Esophagus muscularis mucosa (tissue), 4 donors: ENCODE data around the gene GRIP1. TPM values are rescaled to one million over a fixed set of nuclear protein-coding genes. Genes with fewer than 3 reads are reported as not detected.

Source experiments
- DNase-seq: peaks from one replicate; pipeline ENCODE4 v3.0.0-alpha.2; 2017; ENCODE audit errors: extremely low spot score
- H3K27ac ChIP-seq, 4 donors: fragments of 200-600 bp; sonication (generic); replicated peaks in 1 of 4; 1 replicate in 3 of 4; 2 replicates in 1 of 4; pipeline ENCODE4 v1.5.1; 2016 to 2019; ENCODE audit warnings: mild to moderate bottlenecking in 1 of 4
- H3K27me3 ChIP-seq, 4 donors: fragments of 200-600 bp; sonication (generic); one replicate each; pipeline versions ENCODE4 v1.5.1 to v1.6.0; 2016 to 2019
- H3K36me3 ChIP-seq, 4 donors: fragments of 200-600 bp; sonication (generic); one replicate each; pipeline ENCODE4 v1.5.1; 2016 to 2019
- H3K4me1 ChIP-seq, 4 donors: fragments of 200-600 bp; sonication (generic); one replicate each; pipeline ENCODE4 v1.5.1; 2016 to 2019
- H3K4me3 ChIP-seq, 4 donors: fragments of 200-600 bp; sonication (generic); 1 replicate in 2 of 4; 2 replicates in 2 of 4; pipeline ENCODE4 v1.5.1; 2016 to 2019; ENCODE audit warnings: mild to moderate bottlenecking in 4 of 4, moderate library complexity in 1 of 4
- H3K9me3 ChIP-seq, 4 donors: fragments of 200-600 bp; sonication (generic); 1 replicate in 3 of 4; 2 replicates in 1 of 4; pipeline ENCODE4 v1.5.1; 2016 to 2019
- EP300 ChIP-seq: sonication (generic); formaldehyde crosslinking; IDR thresholded peaks from one replicate; pipeline ENCODE4 v1.6.1; 2017; ENCODE audit warnings: antibody characterized with exemption
- POLR2A ChIP-seq: fragments of 450-650 bp; IDR thresholded peaks from one replicate; pipeline ENCODE4 v1.6.1; 2017; ENCODE audit warnings: antibody characterized with exemption, moderate library complexity, mild to moderate bottlenecking, low read depth
- POLR2AphosphoS5 ChIP-seq, 2 donors: sonication (generic); formaldehyde crosslinking; IDR thresholded peaks; one replicate each; pipeline ENCODE4 v1.6.1; 2017; ENCODE audit warnings: antibody characterized with exemption in 2 of 2
- WGBS: methylation state at CpG from one replicate; pipeline ENCODE4 v1.1.5; 2018; 5-methylcytosine and 5-hydroxymethylcytosine counted together
- intact Hi-C: fragments of 100-400 bp; cut with DNase I; formaldehyde crosslinking; loops from one replicate; pipeline ENCODE4 v1.15.1; 2023
- total RNA-seq, 4 donors: library from RNA; depleted of rRNA; stranded (reverse); fragments of >200 nt; gene quantifications; one replicate each; pipeline versions ENCODE4 v1.1.0 to v1.2.1, GENCODE V29; 2016
- TF ChIP-seq, protein P1 (sequence below), 3 experiments: fragments of 200-600 bp in 2 of 3; fragments of 450-650 bp in 1 of 3; sonication (generic) in 2 of 3; IDR thresholded peaks; one replicate each; pipeline ENCODE4 v1.5.1; 2017 to 2019; ENCODE audit warnings: antibody characterized with exemption in 3 of 3, mild to moderate bottlenecking in 2 of 3, moderate library complexity in 1 of 3

The GRIP1 gene
- total RNA-seq, 4 donors from 2014 or later, result 12.5 to 15.2 (median 13.6) TPM

- Histone ChIP-seq H3K9me3 (no peaks in the 10 kb centered on the region), H3K4me3 (no peak overlapping the region), H3K36me3 (no peaks in the 10 kb centered on the region), H3K27ac (no peak overlapping the region), H3K27me3 (no peaks in the 10 kb centered on the region), H3K4me1 (no peaks in the 10 kb centered on the region)
- 73% methylated on average over 2 of the region's 2 CpGs for WGBS
- TF ChIP-seq EP300 (no peak), POLR2A (no peak), POLR2AphosphoS5 (IDR thresholded peaks at IDR 0.05) (no peak)
- TF ChIP-seq, protein P1, sequence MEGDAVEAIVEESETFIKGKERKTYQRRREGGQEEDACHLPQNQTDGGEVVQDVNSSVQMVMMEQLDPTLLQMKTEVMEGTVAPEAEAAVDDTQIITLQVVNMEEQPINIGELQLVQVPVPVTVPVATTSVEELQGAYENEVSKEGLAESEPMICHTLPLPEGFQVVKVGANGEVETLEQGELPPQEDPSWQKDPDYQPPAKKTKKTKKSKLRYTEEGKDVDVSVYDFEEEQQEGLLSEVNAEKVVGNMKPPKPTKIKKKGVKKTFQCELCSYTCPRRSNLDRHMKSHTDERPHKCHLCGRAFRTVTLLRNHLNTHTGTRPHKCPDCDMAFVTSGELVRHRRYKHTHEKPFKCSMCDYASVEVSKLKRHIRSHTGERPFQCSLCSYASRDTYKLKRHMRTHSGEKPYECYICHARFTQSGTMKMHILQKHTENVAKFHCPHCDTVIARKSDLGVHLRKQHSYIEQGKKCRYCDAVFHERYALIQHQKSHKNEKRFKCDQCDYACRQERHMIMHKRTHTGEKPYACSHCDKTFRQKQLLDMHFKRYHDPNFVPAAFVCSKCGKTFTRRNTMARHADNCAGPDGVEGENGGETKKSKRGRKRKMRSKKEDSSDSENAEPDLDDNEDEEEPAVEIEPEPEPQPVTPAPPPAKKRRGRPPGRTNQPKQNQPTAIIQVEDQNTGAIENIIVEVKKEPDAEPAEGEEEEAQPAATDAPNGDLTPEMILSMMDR (IDR thresholded peaks at IDR 0.05), result no peak
- intact Hi-C loops, result no loop called here
- DNase-seq, result no peak
These were observed 129.9 kb downstream of the GRIP1 start for GRCh38 chr12:66549050-66549389.

GRCh38 chr12:66548338-66549049 is 130.4 kb downstream of the GRIP1 start:
- no peak for TF ChIP-seq POLR2AphosphoS5 (IDR thresholded peaks at IDR 0.05)
- TF ChIP-seq, protein P1 (IDR thresholded peaks at IDR 0.05), result no peak
- 86% methylated on average over 4 of the region's 4 CpGs for WGBS

GRCh38 chr12:66541426-66541825 is 137.4 kb downstream of the GRIP1 start:
- intact Hi-C loops, result no loop called here
- TF ChIP-seq, protein P1 (IDR thresholded peaks at IDR 0.05), result no peak
- no peak for TF ChIP-seq POLR2A
- no peak for TF ChIP-seq EP300
- no peak for TF ChIP-seq POLR2AphosphoS5 (IDR thresholded peaks at IDR 0.05)
- Histone ChIP-seq H3K36me3 (no peaks in the 10 kb centered on the region), H3K4me1 (peaks cover 0 to 5% (median 0%) of the 10 kb centered on the region in 4 donors), H3K9me3 (no peaks in the 10 kb centered on the region), H3K27me3 (no peaks in the 10 kb centered on the region), H3K4me3 (no peak overlapping the region), H3K27ac (no peak overlapping the region)
- DNase-seq, result no peak
- 78% methylated on average over 1 of the region's 1 CpG for WGBS

More at GRCh38 chr12:66548338-66549049, 130.4 kb downstream of the GRIP1 start:
- no peak for DNase-seq
- no peaks in the 10 kb centered on the region for H3K9me3 ChIP-seq
- H3K4me1 ChIP-seq, result no peaks in the 10 kb centered on the region
- intact Hi-C loops, result no loop called here
- H3K27ac ChIP-seq, result no peak overlapping the region
- no peaks in the 10 kb centered on the region for H3K36me3 ChIP-seq
- no peaks in the 10 kb centered on the region for H3K27me3 ChIP-seq
- no peak overlapping the region for H3K4me3 ChIP-seq

GRCh38 chr12:66539431-66539830 is 139.4 kb downstream of the GRIP1 start:
- Histone ChIP-seq H3K27me3 (no peaks in the 10 kb centered on the region), H3K9me3 (no peaks in the 10 kb centered on the region), H3K27ac (no peak overlapping the region), H3K36me3 (no peaks in the 10 kb centered on the region), H3K4me1 (peaks cover 0 to 5% (median 0%) of the 10 kb centered on the region in 4 donors), H3K4me3 (no peak overlapping the region)
- TF ChIP-seq POLR2AphosphoS5 (IDR thresholded peaks at IDR 0.05), result no peak
- no peak for TF ChIP-seq EP300
- TF ChIP-seq, protein P1 (IDR thresholded peaks at IDR 0.05), result no peak
- no peak for TF ChIP-seq POLR2A
- intact Hi-C loops, result no loop called here
- DNase-seq, result no peak

GRCh38 chr12:66538970-66539369 is 139.9 kb downstream of the GRIP1 start:
- no peaks in the 10 kb centered on the region for H3K36me3 ChIP-seq
- H3K4me1 ChIP-seq, result peaks cover 0 to 5% (median 0%) of the 10 kb centered on the region in 4 donors
- no peaks in the 10 kb centered on the region for H3K27me3 ChIP-seq
- WGBS, result 91% methylated on average over 4 of the region's 4 CpGs
- DNase-seq, result no peak
- H3K27ac ChIP-seq, result no peak overlapping the region
- intact Hi-C loops, result no loop called here
- H3K9me3 ChIP-seq, result no peaks in the 10 kb centered on the region
- H3K4me3 ChIP-seq, result no peak overlapping the region
- TF ChIP-seq EP300, result no peak
- no peak for TF ChIP-seq POLR2AphosphoS5 (IDR thresholded peaks at IDR 0.05)
- no peak for TF ChIP-seq POLR2A
- TF ChIP-seq, protein P1 (IDR thresholded peaks at IDR 0.05), result no peak
